ENCODE measurements around the gene AGL.

DNA sequence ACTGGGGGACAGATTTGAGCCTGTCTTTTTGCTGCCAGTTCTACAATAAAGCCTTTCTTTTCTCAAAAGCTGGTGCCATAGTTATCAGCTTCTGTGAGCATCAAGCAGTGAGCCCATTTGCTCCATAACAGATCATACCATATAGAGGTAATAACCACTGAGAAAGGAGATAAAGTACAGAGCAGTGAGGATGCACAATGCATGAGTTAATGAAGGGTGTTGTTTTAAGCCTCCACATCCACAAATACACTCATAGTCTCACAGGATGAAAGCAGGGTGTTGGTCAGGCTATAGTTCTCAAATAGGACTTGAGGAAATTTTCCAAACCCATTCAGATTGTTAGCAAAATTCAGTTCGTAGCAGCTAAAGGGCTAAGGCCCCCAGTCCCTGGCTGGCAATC, 94.0 kb downstream of the AGL start:
- TF ChIP-seq, protein P1, sequence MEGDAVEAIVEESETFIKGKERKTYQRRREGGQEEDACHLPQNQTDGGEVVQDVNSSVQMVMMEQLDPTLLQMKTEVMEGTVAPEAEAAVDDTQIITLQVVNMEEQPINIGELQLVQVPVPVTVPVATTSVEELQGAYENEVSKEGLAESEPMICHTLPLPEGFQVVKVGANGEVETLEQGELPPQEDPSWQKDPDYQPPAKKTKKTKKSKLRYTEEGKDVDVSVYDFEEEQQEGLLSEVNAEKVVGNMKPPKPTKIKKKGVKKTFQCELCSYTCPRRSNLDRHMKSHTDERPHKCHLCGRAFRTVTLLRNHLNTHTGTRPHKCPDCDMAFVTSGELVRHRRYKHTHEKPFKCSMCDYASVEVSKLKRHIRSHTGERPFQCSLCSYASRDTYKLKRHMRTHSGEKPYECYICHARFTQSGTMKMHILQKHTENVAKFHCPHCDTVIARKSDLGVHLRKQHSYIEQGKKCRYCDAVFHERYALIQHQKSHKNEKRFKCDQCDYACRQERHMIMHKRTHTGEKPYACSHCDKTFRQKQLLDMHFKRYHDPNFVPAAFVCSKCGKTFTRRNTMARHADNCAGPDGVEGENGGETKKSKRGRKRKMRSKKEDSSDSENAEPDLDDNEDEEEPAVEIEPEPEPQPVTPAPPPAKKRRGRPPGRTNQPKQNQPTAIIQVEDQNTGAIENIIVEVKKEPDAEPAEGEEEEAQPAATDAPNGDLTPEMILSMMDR (IDR thresholded peaks at IDR 0.05): no peak
- TF ChIP-seq EZH2 (IDR thresholded peaks at IDR 0.05): no peak
- no peak for TF ChIP-seq EZH2phosphoT487 (IDR thresholded peaks at IDR 0.05)

All from neural progenitor cell (in vitro differentiated cells).